Right hindlimb (tissue), 1 donor: ENCODE data around the gene ANKRD11.
"Not testable (repeated sequence)": the region's sequence is repeated elsewhere in the genome, so short reads cannot be mapped to it uniquely, and the experiment has no call there.

Experiments used
- DNase-seq: peaks from one replicate; pipeline ENCODE4 v3.0.0-alpha.2; 2018

The ANKRD11 gene

GRCh38 chr16:89423681-89424260 is 66.6 kb downstream of the ANKRD11 start:
- DNase-seq = no peak

- no peak for DNase-seq
These were observed 67.3 kb downstream of the ANKRD11 start for GRCh38 chr16:89422905-89423630.

GRCh38 chr16:89422527-89422904 is 67.8 kb downstream of the ANKRD11 start:
- DNase-seq = no peak

GRCh38 chr16:89421300-89421699 is 69.1 kb downstream of the ANKRD11 start:
- DNase-seq = not testable (repeated sequence)

- DNase-seq = no peak
These were observed 70.2 kb downstream of the ANKRD11 start for GRCh38 chr16:89420204-89420603.

- DNase-seq = no peak
These were observed 72.0 kb downstream of the ANKRD11 start for GRCh38 chr16:89418352-89418751.

GRCh38 chr16:89417352-89417751 is 73.0 kb downstream of the ANKRD11 start:
- DNase-seq = no peak

GRCh38 chr16:89413811-89414585 is 76.4 kb downstream of the ANKRD11 start:
- no peak for DNase-seq

GRCh38 chr16:89412811-89413210 is 77.5 kb downstream of the ANKRD11 start:
- no peak for DNase-seq

- no peak for DNase-seq
These were observed 79.0 kb downstream of the ANKRD11 start for GRCh38 chr16:89411335-89411850.

- DNase-seq = peak; percentile 76
These were observed 79.5 kb downstream of the ANKRD11 start for GRCh38 chr16:89410794-89411309.

GRCh38 chr16:89410322-89410721 is 80.0 kb downstream of the ANKRD11 start:
- DNase-seq = no peak

- no peak for DNase-seq
These were observed 81.1 kb downstream of the ANKRD11 start for GRCh38 chr16:89409161-89409711.

- no peak for DNase-seq
These were observed 82.0 kb downstream of the ANKRD11 start for GRCh38 chr16:89408315-89408714.

- DNase-seq = no peak
These were observed 82.4 kb downstream of the ANKRD11 start for GRCh38 chr16:89407925-89408300.

GRCh38 chr16:89407282-89407924 is 83.0 kb downstream of the ANKRD11 start:
- no peak for DNase-seq

GRCh38 chr16:89406277-89406888 is 84.0 kb downstream of the ANKRD11 start:
- DNase-seq = no peak

- no peak for DNase-seq
These were observed 85.8 kb downstream of the ANKRD11 start for GRCh38 chr16:89404561-89404960.

GRCh38 chr16:89402962-89403361 is 87.4 kb downstream of the ANKRD11 start:
- no peak for DNase-seq

- DNase-seq = peak; percentile 60
These were observed 88.5 kb downstream of the ANKRD11 start for GRCh38 chr16:89401641-89402445.

GRCh38 chr16:89401205-89401604 is 89.2 kb downstream of the ANKRD11 start:
- DNase-seq = no peak
